HG03439 (cell line): ENCODE data around the gene COCH.

Source experiments
- ATAC-seq: cut with Tn5 transposase; IDR thresholded peaks from one replicate; pipeline ENCODE4 v1.9.1; 2021; ENCODE audit warnings: mild to moderate bottlenecking, moderate library complexity; ENCODE audit not compliant: unreplicated experiment

The COCH gene

GRCh38 chr14:30874120-30874998 lies at the start of gene COCH:
Gene COCH (plus strand): TSS chr14:30874559. CDS start chr14:30874939, 380 bp downstream.
- ATAC-seq, result peak; percentile 68

DNA sequence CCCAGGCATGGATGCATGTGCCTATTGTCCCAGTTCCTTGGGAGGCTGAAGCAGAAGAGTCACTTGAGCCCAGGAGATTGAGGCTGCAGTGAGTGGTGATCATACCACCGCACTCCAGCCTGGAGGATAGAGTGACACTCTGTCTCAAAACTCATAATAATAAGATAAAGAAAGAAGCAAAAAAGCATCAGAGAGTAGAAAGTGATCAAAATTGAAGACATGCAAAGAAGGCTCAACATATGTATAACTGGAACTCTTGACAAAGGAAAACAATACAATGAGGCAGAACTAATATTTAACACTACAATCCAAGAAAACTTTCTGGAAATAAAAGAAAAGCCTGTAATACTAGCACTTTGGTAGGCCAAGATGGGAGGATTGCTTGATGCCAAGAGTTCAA lies 48.3 kb upstream of the COCH start:
- ATAC-seq, result no peak

- ATAC-seq, result no peak
Measured at GRCh38 chr14:30829853-30830252, 44.5 kb upstream of the COCH start.

GRCh38 chr14:30834353-30834752 lies 40.0 kb upstream of the COCH start:
- ATAC-seq, result no peak

DNA sequence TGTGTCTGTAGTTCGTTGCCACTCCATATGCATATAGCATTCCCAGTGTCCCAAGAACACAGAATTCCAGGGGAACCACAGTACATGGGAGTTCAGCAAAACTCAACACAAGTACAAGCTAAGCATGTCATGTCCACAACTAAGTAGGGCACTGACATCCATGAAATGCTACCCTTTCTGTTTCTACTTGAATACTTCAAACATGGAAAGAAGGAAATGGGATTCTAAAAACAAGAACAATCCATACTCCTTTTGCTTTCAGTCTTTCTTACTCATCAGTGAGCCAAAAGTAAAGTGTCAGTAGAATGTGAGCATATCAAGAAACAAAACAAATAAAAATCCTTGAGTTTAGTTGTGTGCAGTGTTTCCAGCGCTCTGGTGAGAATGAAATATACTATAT lies 36.0 kb upstream of the COCH start:
- ATAC-seq, result no peak

DNA sequence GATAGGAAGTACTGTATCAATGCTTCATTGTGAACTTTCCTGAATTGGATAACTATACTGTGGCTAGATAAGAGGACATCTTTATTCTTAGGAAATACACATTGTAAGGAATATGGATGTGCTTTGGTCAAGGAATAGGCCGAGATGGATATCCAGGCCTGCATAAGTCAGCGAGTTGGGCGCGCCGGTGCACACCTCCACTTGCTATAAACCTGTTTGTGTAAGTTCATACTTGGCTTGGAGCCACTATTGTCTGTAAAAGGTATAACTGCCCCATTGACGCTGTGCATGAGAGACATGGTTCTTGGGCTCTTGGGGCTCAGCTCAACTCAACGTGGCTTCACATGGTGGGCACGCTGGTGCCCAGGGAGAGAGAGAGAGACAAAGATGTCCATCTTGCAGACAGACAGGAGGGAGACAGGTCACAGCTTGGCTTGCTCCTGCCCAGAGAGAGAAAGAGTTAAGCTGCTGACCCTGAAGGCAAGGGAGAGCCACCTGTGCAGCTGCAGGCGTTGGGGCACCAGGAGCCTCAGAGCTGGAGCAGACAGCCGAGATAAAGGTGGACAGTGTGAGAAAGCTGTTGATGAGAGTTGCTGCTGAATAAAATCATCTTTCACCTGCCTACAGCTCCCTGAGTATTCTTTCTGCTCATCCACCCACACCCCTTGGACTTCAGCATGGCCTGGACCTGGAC lies 34.1 kb upstream of the COCH start:
- no peak for ATAC-seq

GRCh38 chr14:30842431-30842830 lies 31.9 kb upstream of the COCH start:
- no peak for ATAC-seq

GRCh38 chr14:30848449-30849240 lies 25.7 kb upstream of the COCH start:
- no peak for ATAC-seq

DNA sequence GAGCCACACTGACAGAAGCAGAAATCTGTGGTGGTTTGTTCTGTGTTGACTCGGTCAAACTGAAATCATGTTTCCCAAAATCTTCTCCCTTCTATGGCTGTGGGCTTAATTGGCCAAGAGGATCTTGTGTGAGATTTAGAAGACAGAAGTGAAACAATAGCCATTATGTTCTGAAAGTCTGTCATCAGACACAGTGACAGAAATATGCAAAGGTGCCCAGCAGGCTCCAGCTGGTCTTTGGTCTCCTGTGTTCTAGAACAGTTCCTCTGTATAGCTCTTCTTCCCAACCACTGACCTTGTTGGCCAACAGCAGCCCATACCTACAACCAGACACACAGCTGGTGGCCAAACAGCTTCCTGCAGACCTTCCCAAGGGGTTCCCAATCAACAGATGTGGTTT lies 25.0 kb upstream of the COCH start:
- ATAC-seq, result peak; percentile 87

DNA sequence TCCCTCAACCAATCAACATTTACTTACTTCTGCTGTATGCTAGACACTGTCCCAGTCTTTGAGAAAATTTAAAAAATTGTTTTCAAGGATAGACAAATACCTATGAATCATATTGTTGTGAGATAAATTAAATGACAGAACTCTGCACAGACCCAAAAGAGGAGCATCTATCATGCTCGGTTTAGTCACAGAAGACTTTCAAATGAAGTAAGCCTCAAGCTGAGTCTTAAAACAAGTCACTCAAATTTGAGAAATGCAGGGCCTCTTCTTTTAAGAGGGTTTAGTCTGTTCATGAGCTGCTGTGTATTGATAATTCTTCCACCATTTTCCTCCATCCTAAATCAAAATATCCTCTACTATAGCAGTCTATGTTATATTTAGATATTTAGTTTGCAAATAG lies 24.4 kb upstream of the COCH start:
- ATAC-seq, result no peak

DNA sequence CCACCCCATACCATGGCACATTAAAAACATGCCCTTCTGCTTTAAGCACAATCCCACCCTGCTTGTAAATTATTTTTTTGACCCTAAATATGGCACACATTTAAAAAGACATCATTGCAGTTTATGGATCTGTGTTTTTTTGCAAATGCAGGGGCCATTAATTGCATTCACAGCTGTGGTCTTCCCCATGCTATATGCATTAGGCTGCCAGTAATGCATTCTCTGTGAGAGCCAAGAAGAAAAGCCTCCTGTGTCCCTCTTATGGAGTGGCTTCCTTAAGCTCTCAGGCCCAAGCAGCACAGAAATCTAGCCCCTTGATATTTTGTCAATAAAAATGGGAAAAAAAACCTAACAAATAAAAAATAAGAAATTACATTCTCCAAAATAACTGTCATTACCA lies 20.4 kb upstream of the COCH start:
- ATAC-seq, result no peak

DNA sequence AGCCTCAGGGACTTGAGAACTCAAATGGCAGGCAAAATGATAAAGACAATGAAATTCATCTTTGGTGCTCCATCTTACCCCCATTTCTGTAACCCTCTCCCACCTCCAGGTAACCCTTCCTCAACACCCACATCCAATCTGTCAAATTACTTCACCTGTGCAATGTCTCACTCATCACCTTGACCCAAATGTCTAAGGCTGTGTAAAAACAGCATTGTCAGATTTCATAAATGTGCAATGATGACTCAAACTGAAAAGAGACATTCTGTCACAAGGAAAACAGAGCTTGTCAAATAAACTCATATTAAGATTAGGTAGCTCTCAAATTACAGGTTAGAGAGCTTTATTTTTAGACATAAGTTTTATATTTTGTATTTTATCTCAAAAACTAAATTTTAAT lies 19.9 kb upstream of the COCH start:
- ATAC-seq, result peak; percentile 63

DNA sequence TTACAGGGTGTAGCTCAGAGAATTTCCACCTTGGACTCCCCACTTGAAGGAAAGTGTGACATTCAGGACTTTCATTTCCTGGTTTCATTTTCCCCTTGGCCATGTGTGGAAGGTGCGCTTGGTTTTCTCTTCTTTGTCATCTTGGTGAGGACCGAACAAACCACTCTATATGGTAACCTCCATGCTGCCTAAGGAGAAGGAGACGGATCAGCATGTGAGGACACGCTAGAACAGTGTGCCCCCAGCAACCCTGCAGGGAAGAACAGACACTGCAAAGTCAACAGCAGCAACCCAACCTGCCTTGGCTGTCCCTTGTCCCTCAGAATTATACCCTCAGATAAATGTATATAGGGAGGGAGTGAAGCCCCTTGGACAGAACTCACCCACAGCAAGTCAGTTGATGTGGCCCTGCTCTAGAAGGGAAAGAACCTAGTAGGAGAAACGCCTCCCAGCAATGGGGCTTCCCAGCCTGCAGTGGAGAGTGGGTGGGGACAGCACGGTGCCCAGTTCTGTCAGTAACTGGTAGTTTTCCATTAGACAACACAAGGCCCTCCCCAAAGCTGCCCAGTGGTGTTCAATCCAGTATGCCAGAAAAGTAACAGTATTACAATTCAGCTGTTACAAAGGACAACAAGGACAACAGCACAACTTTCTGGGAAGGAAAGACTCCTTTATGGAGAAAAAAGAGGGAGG lies 18.9 kb upstream of the COCH start:
- peak; percentile 59 for ATAC-seq

GRCh38 chr14:30861200-30861599 lies 13.2 kb upstream of the COCH start:
- no peak for ATAC-seq

DNA sequence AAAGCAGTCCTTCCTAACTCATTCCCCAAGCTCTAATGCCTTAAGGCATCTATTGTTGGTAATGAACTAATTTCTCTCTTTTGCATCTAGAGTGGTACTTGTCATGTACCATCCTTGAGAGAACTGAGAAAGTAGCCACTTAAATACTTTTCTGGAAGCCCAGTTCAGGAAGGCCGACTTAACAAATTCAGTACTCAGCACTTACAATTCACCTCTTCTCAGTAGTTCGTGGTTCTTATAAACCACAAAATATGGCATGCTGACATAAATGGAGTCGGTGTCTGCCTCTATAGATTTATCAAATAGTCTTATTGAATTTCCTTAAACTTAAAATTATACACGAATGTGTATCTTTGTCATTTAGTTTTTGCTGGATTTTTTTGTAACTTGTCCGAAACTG lies 9.4 kb upstream of the COCH start:
- ATAC-seq, result no peak

DNA sequence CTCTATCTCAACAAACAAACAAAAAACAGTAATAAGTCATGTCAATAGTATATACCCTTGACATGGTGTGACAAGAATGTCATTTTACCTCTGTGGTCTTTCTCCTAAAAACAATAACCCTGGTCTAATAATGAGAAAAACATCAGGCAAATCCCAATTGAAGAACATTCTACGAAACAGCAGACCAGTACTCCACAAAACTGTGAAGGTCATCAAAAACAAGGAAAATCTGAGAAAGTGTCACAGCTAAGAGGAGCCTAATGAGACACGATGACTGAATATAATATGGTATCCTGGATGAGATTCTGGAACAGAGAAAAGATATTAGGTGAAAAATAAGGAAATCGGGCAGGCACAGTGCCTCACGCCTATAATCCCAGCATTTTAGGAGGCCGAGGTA lies 5.6 kb upstream of the COCH start:
- no peak for ATAC-seq

GRCh38 chr14:30869551-30870155 lies 4.7 kb upstream of the COCH start:
- ATAC-seq, result no peak

DNA sequence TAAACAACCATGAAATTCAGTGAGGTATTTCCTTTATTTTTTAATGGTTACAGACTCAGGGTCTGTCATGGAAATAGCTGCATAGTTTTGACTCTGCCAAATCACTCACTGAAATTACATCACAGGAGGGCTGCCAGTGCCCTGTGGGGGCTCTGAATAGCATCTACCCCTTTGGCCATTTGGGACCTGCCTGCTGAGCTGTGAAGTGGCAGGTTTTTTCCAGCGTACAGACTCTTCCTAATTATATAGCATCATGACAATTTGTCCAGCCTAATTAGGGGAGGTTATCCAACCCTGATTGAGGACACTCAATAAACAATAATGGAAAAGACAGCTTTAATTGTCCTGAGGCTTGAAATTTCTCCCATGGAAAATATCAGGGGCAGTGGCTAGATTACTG lies 1.8 kb upstream of the COCH start:
- ATAC-seq, result no peak

- ATAC-seq, result no peak
Measured at GRCh38 chr14:30873308-30874119, 845 bp upstream of the COCH start.
